ENCODE data around the gene TICRR. TPM values are rescaled to one million over a fixed set of nuclear protein-coding genes. Genes with fewer than 3 reads are reported as not detected.

Gene TICRR
- total RNA-seq, 1 experiment from 2014 or later: 20.5 TPM

- BruUV-seq (replicated peaks): no TSS peak
- CTCF ChIA-PET: no interaction called here
- in situ Hi-C loops (cut with HindIII; ENCODE audit: low pct_unique_long_range_greater_than_20kb, low sequenced_read_pairs): no loop called here
Measured at GRCh38 chr15:89649013-89649625, 73.8 kb downstream of the TICRR start.

DNA sequence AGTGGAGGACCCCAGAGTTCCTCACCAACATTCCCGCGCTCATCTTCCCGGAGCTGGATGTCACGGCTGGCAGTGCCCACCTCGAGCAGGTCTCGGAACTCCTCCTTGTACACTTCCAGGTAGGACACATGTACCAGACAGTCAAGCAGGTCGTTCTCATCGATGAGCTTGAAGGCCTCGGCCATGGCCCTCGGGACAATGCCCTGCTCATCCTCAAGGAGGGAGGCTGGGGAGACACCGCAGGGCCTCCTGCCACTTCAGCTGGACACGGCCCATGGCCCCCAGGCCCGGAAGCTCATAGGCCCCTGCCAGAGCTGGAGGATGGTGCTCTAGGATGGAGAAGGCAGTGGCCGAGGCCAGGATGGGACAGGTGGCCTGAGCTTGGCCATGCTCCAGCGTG lies 74.4 kb downstream of the TICRR start:
- Histone ChIP-seq H3K27ac (ENCODE audit: low read length) (no peak overlapping the region), H3K36me3 (ENCODE audit: control insufficient read depth, insufficient read depth, low read length) (no peaks in the 10 kb centered on the region), H3K4me1 (ENCODE audit: control insufficient read depth, insufficient read depth, low read length) (no peaks in the 10 kb centered on the region), H3K4me3 (ENCODE audit: low read depth in 2 of 2, low read length in 2 of 2) (no peak overlapping the region), H3K9me3 (ENCODE audit: control insufficient read depth, insufficient read depth, low read depth, low read length) (no peaks in the 10 kb centered on the region), H3K27me3 (ENCODE audit: control insufficient read depth, insufficient read depth, low read length) (no peaks in the 10 kb centered on the region)
- ATAC-seq (no peak), DNase-seq (ENCODE audit: low read depth, low spot score) (no peak)
- ChIA-PET CTCF (no interaction called here), POLR2A (no interaction called here)
- intact Hi-C loops (cut with micrococcal nuclease; ENCODE audit: unreplicated experiment): no loop called here
- TF ChIP-seq SIN3A (IDR thresholded peaks at IDR 0.05; ENCODE audit: borderline replicate concordance, insufficient read depth, low read depth, low read length): no peak
- TF ChIP-seq CTCF (IDR thresholded peaks at IDR 0.05): no peak
- TF ChIP-seq, protein P1, sequence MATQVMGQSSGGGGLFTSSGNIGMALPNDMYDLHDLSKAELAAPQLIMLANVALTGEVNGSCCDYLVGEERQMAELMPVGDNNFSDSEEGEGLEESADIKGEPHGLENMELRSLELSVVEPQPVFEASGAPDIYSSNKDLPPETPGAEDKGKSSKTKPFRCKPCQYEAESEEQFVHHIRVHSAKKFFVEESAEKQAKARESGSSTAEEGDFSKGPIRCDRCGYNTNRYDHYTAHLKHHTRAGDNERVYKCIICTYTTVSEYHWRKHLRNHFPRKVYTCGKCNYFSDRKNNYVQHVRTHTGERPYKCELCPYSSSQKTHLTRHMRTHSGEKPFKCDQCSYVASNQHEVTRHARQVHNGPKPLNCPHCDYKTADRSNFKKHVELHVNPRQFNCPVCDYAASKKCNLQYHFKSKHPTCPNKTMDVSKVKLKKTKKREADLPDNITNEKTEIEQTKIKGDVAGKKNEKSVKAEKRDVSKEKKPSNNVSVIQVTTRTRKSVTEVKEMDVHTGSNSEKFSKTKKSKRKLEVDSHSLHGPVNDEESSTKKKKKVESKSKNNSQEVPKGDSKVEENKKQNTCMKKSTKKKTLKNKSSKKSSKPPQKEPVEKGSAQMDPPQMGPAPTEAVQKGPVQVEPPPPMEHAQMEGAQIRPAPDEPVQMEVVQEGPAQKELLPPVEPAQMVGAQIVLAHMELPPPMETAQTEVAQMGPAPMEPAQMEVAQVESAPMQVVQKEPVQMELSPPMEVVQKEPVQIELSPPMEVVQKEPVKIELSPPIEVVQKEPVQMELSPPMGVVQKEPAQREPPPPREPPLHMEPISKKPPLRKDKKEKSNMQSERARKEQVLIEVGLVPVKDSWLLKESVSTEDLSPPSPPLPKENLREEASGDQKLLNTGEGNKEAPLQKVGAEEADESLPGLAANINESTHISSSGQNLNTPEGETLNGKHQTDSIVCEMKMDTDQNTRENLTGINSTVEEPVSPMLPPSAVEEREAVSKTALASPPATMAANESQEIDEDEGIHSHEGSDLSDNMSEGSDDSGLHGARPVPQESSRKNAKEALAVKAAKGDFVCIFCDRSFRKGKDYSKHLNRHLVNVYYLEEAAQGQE (IDR thresholded peaks at IDR 0.05; ENCODE audit: insufficient read depth in 1 of 2, low read depth in 2 of 2, low read length in 1 of 2): no peak
- no peak for TF ChIP-seq POLR2AphosphoS5 (IDR thresholded peaks at IDR 0.05; ENCODE audit: low read depth, low read length)
- TF ChIP-seq TCF7L2 (IDR thresholded peaks at IDR 0.05; ENCODE audit: low read depth, low read length): no peak
- BruUV-seq (replicated peaks): no TSS peak
- in situ Hi-C loops (cut with HindIII; ENCODE audit: low pct_unique_long_range_greater_than_20kb, low sequenced_read_pairs): no loop called here

More at GRCh38 chr15:89649013-89649625, 73.8 kb downstream of the TICRR start:
- POLR2A ChIA-PET: no interaction called here
- no peak overlapping the region for H3K27ac ChIP-seq (ENCODE audit: low read length)
- no peaks in the 10 kb centered on the region for H3K4me1 ChIP-seq (ENCODE audit: control insufficient read depth, insufficient read depth, low read length)
- no peaks in the 10 kb centered on the region for H3K9me3 ChIP-seq (ENCODE audit: control insufficient read depth, insufficient read depth, low read depth, low read length)
- no peak for ATAC-seq
- H3K27me3 ChIP-seq (ENCODE audit: control insufficient read depth, insufficient read depth, low read length): no peaks in the 10 kb centered on the region
- no peak for DNase-seq (ENCODE audit: low read depth, low spot score)
- TF ChIP-seq SIN3A (IDR thresholded peaks at IDR 0.05; ENCODE audit: borderline replicate concordance, insufficient read depth, low read depth, low read length) (no peak), TCF7L2 (IDR thresholded peaks at IDR 0.05; ENCODE audit: low read depth, low read length) (no peak), POLR2AphosphoS5 (IDR thresholded peaks at IDR 0.05; ENCODE audit: low read depth, low read length) (no peak), CTCF (IDR thresholded peaks at IDR 0.05) (no peak)
- TF ChIP-seq, protein P1 (IDR thresholded peaks at IDR 0.05; ENCODE audit: insufficient read depth in 1 of 2, low read depth in 2 of 2, low read length in 1 of 2): no peak
- H3K36me3 ChIP-seq (ENCODE audit: control insufficient read depth, insufficient read depth, low read length): no peaks in the 10 kb centered on the region
- intact Hi-C loops (cut with micrococcal nuclease; ENCODE audit: unreplicated experiment): no loop called here
- no peak overlapping the region for H3K4me3 ChIP-seq (ENCODE audit: low read depth in 2 of 2, low read length in 2 of 2)
